ENCODE data around the gene NDUFAF8.

The NDUFAF8 gene

DNA sequence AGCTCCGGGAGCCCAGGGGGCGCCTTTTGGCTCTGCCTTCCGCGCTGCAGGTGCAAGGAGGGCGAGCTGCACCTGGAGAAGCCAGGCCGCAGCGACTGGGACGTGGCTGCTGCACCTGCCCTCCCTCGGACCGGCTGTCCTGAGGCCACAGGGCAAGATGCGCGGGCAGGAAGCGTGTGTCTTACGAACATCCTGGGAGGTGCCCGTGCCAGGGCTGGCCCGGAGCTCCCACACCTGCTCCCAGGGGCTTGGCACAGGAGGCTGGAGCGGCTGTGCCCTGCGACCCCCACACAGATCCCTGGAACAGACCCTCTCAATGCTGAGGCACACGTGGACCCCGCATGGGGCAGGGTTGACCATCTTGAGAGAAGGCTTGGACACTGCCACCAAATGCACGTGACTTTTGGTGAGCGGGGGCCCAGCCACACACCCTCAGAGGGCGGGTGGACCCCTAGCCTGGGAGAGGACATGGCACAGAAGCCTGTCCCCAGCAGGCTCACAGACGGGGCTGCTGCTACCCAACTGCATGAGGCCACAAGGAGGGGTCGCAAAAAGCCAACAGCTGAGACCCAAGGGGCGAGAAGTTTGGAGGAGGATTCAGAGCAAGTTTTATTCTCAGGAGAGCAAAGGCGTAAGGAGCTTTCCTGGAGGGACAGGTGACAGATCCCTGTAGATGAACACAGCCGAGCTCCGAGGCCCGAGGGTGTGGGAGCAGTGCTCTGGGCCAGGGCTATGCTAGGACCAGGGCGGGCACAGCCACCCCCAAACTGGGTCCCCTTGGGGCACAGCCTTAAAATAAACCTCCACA lies 11.4 kb downstream of the NDUFAF8 start:
- DNase-seq (ENCODE audit: insufficient read length, low spot score), result no peak
- FAIRE-seq, result no peak

DNA sequence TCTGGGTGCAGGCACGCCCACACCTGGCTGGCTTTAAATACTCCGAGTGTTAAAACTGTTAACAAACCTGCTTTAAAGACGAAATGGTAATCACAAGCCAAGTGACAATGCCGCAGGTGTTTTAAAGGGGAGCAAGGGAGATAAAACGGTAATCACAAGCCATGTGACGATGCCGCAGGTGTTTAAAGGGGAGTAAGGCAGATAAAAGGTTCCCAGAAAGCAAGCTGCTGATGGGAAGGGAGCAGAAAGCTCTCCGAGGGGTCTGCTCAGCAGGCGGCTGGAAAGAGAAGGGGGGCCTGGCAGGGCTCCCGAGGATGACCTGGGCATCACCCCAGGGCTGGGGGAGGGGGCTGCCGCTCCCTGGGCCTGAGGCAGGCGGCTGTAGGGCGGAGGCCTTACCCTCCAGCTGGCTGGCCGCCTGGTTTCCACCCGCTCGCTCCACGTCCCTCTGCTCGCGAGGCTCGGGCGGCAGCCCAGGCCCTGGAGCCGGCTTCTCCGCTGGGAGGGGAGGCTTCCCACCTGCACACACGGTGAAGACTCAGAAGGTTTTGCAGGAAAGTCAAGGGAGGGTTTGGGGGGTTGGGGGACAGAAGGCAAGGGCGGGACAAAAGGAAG lies 12.1 kb downstream of the NDUFAF8 start:
- DNase-seq (ENCODE audit: insufficient read length, low spot score) (no peak), FAIRE-seq (no peak)

DNA sequence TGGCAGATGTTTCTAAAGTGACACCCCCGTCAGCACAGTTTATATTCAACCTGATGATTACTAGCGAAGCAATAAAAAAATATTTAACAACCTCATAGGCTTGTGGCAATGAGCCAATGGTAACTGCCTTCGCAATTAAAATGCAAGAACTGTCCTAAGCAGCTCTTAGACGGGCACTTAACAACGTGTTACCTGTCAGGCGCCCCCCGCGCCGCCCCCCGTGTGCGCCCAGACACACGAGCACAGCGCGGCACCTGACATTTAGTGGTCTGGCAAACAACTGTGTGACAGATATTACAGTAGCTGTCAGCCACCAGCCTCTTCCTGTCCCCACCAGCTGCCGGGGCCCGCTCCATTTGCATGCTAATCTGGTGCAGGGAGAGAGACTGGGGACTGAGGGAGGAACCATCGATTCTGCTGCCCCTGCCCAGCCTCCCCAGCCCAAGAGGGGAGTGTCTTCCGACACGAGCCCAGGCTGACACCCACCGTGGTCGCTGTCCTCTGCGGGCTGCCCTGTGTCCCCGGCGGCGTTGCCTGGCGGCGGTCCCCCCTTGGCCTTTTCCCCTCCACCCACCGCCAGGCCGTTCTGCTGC lies 12.7 kb downstream of the NDUFAF8 start:
- DNase-seq (ENCODE audit: insufficient read length, low spot score) (no peak), FAIRE-seq (no peak)

DNA sequence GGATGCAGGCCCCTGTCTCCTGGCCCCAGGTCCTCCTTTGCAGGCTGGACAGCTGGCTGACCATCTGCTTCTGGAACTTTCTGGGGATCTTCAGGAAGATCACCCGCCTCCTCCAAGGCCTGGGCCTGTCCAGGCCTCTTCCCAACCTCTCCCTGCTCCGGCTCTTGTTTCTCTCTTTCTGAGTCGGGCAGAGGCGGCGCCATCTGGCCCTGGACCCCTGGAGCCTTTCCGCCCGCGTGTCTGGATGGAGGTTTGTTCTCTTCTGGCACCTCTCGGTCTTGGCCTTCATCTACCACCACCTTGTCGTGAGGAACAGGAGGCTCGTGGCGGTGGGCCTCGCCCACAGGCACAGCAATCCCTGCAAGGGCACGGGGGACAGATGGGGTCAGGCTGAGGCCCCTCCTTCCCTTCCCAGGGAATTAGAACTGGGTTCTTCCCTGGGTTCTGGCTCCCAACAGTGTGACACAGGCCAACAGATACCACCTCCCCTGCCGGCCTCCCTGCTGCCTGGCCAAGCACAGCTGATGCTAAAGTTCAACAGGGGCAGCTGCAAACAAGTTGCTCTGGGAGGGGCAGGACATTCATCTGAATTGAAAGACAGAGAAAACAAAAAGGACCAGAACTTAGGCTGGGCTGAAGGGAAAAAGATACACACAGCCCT lies 13.3 kb downstream of the NDUFAF8 start:
- FAIRE-seq (no peak), DNase-seq (ENCODE audit: insufficient read length, low spot score) (no peak)

DNA sequence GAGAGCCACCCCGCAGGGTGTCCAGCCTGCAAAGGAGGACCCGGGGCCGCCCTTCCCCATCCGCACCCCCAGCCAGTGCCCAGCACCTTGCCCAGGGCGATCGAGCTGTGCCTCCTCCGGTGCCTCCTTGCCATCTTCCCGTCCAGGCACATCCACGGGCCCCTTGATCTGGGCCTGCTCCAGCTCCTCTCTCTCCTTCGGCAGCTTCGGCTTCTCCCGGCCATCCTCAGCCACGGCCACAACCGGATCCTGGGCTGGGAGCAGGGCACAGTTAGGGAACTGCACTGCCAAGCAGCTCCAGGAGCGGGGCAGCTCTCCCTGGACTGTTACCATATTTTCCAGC lies 13.8 kb downstream of the NDUFAF8 start:
- no peak for DNase-seq (ENCODE audit: insufficient read length, low spot score)
- FAIRE-seq, result no peak

DNA sequence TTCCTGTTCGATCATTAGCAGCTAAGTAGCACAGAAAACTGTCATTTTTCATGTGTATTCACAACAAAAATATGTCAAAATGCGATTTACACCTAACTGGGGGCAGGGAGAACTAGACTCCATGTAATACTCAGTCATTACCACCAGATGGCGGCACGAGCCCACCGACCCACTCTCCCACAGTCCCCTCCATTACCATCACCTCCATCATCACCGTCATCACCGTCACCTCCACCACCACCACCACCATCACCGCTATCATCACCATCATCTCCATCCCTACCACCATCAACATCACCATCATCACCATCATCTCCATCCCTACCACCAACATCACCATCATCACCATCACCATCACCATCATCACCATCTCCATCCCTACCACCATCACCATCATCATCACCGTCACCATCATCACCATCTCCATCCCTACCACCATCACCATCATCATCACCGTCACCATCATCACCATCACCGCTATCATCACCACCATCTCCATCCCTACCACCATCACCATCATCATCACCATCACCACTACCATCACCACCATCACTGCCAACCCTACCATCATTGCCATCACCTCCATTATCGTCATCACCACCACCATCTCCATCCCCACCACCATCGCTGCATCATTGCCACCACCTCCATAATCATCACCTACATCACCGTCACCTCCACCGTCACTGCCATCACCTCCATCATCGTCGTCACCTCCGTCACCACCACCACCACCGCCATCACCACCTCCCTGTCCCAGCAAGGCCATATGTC lies 14.4 kb downstream of the NDUFAF8 start:
- DNase-seq (ENCODE audit: insufficient read length, low spot score) (peak; percentile 71), FAIRE-seq (no peak)

DNA sequence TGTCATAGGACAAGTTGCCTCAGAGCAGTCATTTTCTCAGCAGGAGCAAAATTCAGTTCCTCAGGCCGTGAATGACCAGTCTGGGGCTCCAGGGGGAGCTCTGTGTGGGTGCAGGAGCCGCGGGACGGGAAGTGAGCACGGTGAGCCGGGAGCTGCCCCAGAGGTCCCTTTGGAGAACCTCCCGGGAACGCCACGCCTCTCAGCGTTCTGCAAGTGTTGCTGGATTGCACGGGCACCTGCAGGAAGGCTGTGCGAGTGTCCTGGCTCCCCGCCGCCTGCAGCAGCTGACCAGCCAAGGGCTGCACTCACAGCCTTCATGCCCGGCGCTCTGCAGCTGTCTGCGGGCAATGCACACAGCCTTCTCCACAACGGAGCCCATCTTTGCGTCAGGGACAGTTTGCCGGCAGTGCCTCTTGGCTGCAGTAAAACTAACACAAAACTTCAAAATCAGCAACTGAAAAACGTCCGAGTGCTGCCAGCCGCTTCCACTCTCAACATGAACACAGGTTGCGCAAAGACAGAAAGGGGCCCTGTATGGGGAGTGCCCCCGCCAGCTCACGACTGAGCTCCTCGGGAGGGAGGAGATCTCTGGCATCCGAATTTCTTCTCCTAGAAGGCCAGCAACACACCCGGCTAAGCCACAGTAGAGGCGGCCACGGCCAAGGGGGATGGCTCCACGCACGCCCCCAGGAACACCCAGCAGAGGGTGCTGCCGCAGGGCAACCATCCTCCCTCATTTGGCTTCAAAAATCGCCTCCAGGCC lies 16.0 kb downstream of the NDUFAF8 start:
- DNase-seq (ENCODE audit: insufficient read length, low spot score) (no peak), FAIRE-seq (no peak)

DNA sequence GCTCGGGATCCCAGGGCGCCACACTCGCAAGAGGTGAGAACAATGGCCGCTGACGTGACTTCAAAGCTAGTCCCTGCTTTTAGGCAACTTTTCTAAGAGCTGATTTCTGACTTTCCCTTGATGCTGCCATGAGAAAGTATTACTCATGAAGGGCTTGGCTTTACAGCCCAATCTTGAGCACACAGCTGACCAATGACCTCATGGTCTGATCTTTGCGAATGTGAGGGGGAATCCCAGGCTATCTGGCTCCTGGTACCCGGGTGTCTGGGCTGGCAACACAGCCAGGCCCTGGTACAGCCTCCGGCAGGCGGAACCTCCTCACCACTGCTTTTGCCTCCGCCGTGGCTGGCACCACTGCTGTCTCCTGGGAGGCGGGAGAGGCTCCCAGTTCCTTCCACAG lies 17.5 kb downstream of the NDUFAF8 start:
- no peak for FAIRE-seq
- DNase-seq (ENCODE audit: insufficient read length, low spot score), result no peak

DNA sequence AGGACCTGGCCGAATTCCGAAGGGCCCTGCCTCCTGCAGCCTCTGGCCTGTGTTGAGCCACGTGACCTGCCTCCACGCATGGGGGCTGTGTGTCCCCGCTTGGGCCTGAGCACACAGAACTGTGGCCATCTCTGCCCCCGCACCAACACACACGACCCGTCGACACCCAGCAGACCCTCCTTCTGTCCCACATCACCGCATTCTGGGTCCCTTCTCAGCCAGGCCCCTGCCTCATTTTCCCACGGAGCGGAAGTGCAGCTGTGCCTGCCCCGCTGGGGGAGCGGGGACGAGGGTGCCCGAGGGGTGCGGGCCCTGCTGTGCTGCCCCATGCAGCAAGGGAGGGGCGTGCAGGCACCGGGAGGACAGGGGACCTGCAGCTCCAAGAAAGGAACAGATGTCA lies 18.4 kb downstream of the NDUFAF8 start:
- FAIRE-seq (no peak), DNase-seq (ENCODE audit: insufficient read length, low spot score) (no peak)

DNA sequence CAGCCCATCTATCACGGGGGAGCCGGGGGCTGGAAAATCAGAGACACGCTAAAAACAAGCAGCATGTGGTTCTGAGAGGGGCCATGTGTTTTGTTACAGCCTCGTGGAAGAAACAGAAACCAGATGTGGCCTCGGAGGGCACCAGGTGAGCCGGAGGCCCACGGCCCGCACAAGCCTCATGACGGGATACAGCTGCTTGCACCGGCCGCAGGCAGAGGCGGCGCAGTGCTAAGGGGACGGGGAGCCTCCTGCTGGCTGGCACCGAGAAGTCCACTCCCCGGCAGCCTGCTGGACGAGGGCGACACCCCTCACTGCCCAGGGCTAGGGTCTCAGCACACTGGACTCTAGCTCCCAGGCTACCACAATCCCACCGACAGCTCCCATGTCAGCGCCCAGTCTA lies 19.2 kb downstream of the NDUFAF8 start:
- FAIRE-seq (no peak), DNase-seq (ENCODE audit: insufficient read length, low spot score) (no peak)

DNA sequence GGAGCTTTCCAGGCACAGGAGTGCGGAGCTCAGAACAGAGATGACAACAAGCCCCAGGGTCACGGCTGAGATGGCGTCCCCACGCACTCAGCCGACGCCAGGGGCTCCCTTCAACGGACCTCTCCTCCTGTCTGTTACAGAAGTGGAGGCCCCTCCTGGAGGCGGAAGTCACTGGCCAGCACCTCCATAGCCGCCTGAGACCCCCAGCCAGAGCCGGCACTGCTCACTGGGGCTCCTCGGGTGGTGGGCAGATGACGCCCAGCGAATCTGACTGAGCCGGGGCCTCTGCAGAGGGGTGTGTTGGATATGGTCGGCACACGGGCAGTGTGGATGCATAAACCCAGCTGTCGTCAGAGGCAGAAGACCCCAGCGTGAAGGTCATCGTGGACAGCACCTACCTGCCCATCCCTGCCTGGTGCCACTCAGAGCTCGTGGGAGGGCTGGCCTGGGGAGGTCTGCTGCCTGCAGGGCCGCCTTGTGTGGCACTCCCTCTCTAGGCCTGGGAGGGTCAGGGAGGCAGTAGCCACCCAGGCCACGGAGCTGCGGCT lies 20.0 kb downstream of the NDUFAF8 start:
- FAIRE-seq (no peak), DNase-seq (ENCODE audit: insufficient read length, low spot score) (no peak)

DNA sequence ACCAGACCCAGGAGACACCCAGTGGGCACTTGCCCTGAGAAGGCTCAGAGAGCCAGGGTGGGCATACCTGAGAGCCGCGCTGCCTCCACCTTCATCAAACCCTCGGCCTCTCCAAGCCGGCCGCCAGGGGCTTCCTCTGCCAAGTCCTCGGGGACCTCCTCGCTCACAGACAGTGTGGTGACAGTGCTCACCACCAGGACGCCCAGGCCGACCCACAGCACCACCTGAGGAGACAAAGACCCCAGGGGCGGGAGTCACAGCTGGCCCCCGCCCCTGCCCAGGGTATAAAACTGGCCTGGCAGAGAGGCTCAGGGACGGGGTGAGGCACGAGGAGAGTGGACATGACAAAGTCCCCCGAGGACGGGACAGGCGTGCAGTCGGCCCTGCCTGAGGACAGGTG lies 21.1 kb downstream of the NDUFAF8 start:
- DNase-seq (ENCODE audit: insufficient read length, low spot score) (no peak), FAIRE-seq (no peak)

DNA sequence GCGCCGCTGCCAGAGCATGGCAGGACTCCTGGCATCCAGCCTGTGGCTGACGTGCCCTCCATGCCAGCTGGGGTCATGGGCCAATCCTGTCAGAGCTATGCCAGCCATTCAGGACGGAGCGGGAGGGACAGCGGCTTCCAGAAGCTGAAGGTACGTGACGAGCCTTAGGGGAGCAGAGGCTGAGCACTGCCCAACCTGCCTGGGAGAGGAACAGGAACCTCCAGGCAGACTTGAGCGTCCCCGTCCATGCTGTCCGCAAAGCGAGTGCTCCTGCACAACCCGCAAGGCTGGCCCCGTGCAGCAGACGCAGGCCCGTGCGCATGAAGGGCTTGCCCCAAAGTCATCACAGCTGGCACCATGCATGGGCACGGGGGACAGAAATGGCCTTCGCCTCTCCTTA lies 21.5 kb downstream of the NDUFAF8 start:
- no peak for DNase-seq (ENCODE audit: insufficient read length, low spot score)
- FAIRE-seq, result no peak

DNA sequence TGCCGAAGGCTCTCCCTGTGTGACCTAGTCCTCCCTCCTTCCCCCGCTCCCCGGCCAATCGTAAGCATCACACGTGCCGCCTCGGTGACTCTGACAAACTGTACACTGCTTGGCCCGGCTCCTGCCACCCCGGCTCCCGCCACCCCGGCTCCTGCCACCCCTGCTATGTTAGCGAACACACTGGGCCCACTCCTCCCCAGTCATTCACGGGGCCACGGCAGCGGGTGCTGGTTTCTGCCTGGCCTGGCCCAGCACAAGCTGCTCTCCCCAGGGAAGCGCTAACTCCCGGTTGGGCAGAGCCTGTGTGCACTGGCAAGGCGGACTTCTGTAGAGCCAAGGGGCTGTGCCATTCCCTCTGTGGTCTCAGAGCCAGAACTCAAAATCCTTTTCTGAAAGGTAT lies 22.0 kb downstream of the NDUFAF8 start:
- no peak for DNase-seq (ENCODE audit: insufficient read length, low spot score)
- FAIRE-seq, result no peak

DNA sequence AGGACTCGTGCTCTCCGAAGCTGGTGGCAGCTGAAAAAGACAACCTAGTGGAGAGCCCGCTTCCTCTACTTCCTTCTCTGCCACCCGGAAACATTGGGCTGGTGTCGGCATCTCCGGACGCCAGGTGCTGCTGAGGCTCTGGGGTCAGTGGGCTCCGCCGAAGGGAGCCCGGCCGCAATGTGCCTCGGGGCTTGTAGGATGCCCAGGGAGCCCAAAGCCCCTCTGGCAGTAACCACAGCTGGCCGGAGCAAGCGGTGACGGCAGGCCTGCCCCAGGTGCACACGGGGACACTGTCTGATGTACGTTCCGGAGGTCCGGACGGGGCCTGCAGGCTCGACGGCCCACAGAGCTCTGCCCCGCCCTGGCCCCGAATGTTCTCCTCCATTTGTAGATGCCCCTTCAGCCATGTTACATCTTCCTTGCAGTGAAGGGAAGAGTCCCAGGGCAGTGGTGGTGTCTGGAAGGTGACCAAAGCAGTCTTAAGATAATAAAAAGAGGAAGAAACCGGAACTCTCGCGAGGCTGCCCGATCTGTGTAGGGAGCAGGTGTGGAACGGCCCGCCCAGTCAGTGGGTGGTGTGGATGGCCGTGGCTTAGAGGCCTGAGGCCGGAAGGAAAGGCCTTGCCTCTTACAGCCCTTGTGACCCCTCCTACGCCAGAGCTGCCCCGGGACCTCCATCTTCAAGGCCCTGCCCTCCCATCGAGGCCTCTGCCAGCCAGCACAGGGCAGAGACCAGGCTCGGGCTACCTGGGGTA lies 22.6 kb downstream of the NDUFAF8 start:
- FAIRE-seq (no peak), DNase-seq (ENCODE audit: insufficient read length, low spot score) (no peak)

DNA sequence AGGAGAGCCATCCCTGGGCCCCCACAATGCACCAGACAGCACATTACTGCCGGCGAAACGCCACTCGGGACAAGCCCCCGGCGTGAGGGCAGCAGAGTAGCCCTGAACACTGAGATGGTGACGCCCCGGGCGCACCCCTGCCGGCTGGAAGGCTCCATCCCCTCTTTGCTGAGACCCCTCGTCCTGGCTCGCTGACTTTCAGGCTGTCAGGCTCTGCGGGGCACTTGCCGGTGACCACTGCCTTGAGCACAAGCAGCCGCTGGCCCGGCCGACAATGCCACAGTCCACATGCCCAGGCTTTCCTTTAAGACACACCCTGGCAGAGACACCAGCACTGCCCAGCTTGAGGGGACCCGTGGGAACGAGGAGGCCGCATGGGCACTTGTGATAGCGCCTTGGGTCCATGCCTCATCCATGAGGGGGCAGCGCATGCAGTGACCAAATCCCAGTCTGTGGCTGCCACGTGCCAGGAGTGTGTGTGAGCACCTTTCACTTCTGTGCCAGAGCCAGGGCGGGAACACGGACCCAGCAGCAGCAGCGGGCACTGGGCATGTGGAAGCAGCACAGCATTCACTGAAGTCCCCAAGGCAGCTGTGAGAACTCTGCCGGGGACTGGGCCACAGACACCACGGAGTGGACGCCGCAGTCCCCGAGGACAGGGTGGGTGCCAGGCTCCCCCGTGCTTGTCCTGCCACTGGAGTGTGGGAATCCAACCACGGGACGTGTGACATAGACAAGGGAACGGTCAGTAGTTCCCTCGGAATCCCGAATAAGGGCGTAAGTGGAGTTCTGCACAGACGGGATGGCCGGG lies 24.5 kb downstream of the NDUFAF8 start:
- FAIRE-seq, result no peak
- DNase-seq (ENCODE audit: insufficient read length, low spot score), result no peak

DNA sequence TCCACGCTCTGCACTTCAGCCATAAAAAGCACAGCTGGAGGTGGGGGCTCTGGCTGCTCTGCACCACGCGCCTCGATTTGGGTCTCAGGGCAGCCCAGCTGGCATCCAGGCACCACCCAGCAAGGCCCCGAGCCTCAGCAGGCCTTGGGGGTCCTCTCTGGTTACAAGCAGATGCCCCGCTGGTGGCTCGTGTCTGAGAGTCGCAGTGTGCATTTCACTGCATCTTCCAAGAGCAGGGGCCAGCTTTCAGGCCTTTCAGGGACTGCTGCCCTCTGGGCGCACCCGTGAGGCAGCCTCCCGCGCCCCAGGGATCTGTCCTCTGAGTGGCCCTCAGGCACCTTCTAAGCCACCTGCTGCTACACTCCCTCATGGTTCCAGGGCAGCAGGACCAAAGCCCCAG lies 25.5 kb downstream of the NDUFAF8 start:
- no peak for DNase-seq (ENCODE audit: insufficient read length, low spot score)
- no peak for FAIRE-seq

DNA sequence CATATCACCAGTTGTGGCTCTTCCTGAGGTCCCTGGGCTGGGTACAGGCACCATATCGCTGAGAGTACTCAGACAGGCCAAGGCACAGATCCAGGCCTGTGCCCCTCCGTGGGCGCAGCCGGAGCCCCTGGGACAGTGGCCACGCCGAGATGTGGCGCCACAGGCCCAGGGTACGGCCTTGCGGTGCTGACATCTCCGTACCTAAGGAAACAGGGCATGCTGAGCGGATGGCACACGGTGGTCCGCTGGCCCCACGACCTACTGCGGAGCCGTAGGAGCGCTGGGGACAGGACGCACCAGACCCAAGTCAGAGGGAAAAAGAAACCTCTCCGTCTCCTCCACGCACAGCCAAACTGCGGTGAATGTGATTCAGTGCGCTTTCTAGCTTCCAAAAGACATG lies 26.5 kb downstream of the NDUFAF8 start:
- FAIRE-seq, result no peak
- DNase-seq (ENCODE audit: insufficient read length, low spot score), result no peak
